Measurements from ENCODE around the gene FYB1. TPM values are rescaled to one million over a fixed set of nuclear protein-coding genes. Genes with fewer than 3 reads are reported as not detected.

Gene FYB1
- total RNA-seq, 1 donor from 2014 or later, result 31.3 TPM

- DNase-seq (ENCODE audit: low spot score), result no peak
Observed at GRCh38 chr5:39213447-39214207, 5.7 kb downstream of the FYB1 start.

DNA sequence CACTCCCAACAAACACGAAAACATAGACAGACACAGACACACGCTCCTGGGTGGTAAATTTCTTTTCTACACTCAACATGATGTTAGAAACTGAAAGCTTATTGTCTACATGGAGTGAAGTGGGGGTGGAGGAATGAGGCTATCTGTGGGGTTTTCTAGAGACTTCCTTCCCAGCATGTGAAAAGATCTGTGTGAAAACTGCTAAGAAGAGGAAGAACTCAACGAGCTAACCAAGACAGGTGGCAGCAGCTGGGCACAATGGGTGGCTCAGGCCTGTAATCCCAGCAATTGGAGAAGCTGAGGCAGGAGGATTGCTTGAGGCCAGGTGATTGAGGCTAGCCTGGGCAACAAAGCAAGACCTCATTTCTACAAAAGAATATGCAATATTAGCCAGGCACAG lies 7.6 kb downstream of the FYB1 start:
- intact Hi-C loops (cut with DNase I), result loop anchor here (10.0 kb wide), 1 partner anchor 333 kb away; no protein-coding TSS in a partner anchor

More at GRCh38 chr5:39213447-39214207, 5.7 kb downstream of the FYB1 start:
- intact Hi-C loops (cut with DNase I), result loop anchor here (10.0 kb wide), 1 partner anchor 331 kb away; no protein-coding TSS in a partner anchor
- ATAC-seq, result no peak

GRCh38 chr5:39209924-39210323 lies 9.4 kb downstream of the FYB1 start:
- ATAC-seq (no peak), DNase-seq (ENCODE audit: low spot score) (no peak)
- intact Hi-C loops (cut with DNase I), result loop anchor here (10.0 kb wide), 1 partner anchor 335 kb away; no protein-coding TSS in a partner anchor

More for the DNA sequence above, 7.6 kb downstream of the FYB1 start:
- DNase-seq (ENCODE audit: low spot score) (no peak), ATAC-seq (no peak)

GRCh38 chr5:39208471-39208870 lies 10.9 kb downstream of the FYB1 start:
- no peak for ATAC-seq
- intact Hi-C loops (cut with DNase I), result no loop called here

GRCh38 chr5:39207345-39208045 lies 11.9 kb downstream of the FYB1 start:
- no peak for ATAC-seq
- DNase-seq (ENCODE audit: low spot score), result no peak
- intact Hi-C loops (cut with DNase I), result no loop called here

More at GRCh38 chr5:39208471-39208870, 10.9 kb downstream of the FYB1 start:
- DNase-seq (ENCODE audit: low spot score), result no peak

- intact Hi-C loops (cut with DNase I), result no loop called here
- ATAC-seq (no peak), DNase-seq (ENCODE audit: low spot score) (no peak)
Observed at GRCh38 chr5:39206630-39207321, 12.6 kb downstream of the FYB1 start.

DNA sequence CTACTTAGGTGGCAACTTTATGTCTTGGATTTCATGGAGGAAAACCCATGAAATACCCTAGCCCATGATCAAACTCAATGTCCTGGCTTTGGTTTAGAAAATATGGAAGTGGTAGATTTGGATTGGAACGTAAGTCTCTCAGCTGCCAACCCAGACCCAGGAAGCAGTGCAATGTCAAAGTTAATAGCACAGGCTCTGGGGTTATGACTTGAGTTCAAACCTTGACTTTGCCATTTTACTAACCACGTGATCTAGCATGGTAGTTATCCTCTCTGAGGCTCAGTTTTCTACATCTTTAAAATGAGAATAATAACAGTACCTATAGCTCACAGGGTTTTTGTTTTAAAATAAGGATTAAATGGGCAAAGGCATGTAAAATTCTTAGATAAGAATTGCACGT lies 13.8 kb downstream of the FYB1 start:
- intact Hi-C loops (cut with DNase I), result no loop called here
- ATAC-seq (no peak), DNase-seq (ENCODE audit: low spot score) (no peak)

GRCh38 chr5:39203951-39204350 lies 15.4 kb downstream of the FYB1 start:
- DNase-seq (ENCODE audit: low spot score), result no peak
- no peak for ATAC-seq
- intact Hi-C loops (cut with DNase I), result no loop called here

GRCh38 chr5:39203275-39203922 lies 16.0 kb downstream of the FYB1 start:
- ATAC-seq, result no peak
- intact Hi-C loops (cut with DNase I), result no loop called here
- no peak for DNase-seq (ENCODE audit: low spot score)

- ATAC-seq, result no peak
- intact Hi-C loops (cut with DNase I), result no loop called here
- no peak for DNase-seq (ENCODE audit: low spot score)
Observed at GRCh38 chr5:39202597-39203274, 16.6 kb downstream of the FYB1 start.

DNA sequence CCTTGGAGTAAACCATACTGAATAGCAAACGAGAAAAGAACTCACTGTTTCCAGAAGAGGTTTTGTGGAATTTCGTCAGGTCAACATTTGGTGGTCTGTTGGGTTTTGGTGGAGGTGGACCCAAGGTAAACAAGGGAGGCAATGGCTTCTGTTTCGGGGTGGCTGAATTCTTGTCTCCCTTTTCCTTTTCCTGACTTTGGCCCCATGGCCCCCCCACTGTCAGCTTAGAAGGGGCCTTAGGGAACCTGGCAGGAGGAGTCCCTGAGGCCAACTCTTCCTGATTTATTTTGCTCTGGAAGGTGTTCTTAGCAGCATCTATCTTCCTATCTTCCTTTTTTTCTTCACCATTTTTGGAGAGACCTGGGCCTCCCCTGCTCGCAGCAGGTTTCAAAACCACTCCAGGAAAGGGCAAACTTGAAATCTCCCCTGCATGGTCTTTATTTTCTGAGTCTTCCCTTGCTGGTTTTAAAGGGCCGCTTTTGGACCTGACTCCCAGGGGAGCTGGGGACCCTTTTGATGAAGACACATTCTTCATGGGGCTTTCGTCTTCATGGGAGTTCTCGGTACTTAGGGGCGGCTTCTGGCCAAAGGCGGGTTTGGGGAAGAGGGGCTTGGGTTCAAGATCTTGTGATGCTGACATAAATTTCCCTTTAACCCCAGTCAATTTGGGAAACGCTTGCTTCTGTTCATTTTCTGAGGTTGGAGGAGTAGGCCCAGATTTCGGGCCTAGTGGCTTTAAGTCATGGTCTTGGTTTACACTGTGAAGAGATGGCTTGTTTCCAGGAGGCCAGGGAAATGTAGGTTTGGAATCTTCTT lies 17.4 kb downstream of the FYB1 start:
- ATAC-seq (no peak), DNase-seq (ENCODE audit: low spot score) (no peak)
- intact Hi-C loops (cut with DNase I), result no loop called here

DNA sequence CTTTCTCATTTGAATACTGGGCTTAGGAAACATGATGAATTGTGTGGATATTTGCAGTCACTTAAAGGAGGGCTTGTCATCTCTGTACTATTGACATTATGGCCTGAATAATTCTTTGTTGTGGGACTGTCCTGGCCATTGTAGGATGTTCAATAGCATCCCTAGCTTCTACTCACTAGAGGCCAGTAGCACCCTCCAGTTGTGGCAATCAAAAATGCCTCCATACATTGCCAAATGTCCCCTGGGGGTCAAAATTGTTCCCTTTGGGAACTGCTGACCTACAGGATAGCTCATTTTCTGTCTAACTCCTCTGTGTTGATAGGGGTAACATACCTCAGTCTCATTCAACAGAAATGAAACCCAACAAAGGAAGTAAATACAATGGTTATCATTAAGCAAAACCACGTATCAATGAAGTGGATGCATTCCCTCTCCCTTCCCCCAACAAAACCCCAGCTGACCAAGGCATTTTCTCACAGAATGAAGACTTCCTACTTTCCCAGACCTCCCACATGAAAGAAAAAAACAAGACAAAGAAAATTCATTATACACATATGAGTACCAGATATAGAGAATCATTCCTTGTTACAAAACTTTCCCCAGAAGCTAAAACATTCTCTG lies 18.1 kb downstream of the FYB1 start:
- DNase-seq (ENCODE audit: low spot score), result no peak
- ATAC-seq, result no peak
- intact Hi-C loops (cut with DNase I), result no loop called here

GRCh38 chr5:39200081-39200480 lies 19.3 kb downstream of the FYB1 start:
- intact Hi-C loops (cut with DNase I), result no loop called here
- DNase-seq (ENCODE audit: low spot score) (no peak), ATAC-seq (no peak)

DNA sequence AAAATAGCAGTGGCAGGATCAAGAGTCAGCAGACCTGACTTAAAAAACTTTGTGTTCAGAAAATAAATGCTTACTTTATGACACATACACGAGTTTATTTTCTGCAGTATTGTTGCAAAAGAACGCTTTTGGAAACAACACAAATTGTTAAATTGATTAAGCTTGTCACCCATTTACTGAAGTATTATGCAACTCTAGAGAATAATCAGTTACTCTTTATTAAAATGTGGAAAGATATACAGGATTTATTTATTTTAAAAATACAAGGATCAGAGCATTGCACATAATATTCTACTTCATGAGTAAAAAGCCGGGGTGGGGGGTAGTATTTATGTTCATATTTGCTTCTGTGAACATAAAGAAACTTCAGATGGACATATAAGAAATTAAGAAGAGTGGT lies 20.0 kb downstream of the FYB1 start:
- intact Hi-C loops (cut with DNase I), result no loop called here
- ATAC-seq, result no peak
- no peak for DNase-seq (ENCODE audit: low spot score)

DNA sequence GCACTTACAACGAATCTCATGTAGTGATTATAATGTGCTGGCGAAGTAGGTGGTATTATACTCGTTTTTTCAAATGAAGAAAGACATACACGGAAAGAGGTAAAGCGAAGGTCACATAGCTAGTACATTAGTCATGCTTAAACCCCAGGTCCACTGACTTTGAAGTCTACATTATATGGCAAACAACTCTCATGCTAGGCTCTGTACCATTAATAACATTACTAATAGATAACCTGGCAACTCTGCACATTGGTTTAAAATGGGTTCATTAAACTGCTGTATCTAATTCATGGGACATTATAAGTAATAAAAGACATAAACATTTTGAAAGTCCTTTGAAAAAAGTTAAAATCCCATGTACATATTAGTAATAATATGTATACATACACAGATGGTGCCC lies 21.2 kb downstream of the FYB1 start:
- intact Hi-C loops (cut with DNase I), result no loop called here
- ATAC-seq (no peak), DNase-seq (ENCODE audit: low spot score) (no peak)

DNA sequence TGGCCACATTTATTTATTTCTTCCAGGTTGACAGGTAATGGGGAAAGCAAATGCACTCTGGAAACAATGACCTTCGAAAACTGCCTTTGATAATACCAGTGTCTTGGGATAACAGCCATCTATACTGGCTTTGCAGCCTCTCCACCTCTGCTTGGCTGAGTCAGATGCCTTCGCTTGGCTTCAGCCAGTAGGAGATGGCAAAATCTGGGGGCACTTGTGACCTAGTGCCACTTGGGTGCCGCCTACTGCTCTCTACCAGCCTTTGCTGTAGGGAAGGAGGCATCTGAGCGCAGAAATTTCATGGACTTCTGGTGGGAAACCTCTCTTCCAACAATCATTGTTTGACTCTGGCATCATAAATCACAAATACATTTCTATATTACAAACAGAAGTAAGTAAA lies 21.8 kb downstream of the FYB1 start:
- ATAC-seq, result no peak
- no peak for DNase-seq (ENCODE audit: low spot score)
- intact Hi-C loops (cut with DNase I), result no loop called here

DNA sequence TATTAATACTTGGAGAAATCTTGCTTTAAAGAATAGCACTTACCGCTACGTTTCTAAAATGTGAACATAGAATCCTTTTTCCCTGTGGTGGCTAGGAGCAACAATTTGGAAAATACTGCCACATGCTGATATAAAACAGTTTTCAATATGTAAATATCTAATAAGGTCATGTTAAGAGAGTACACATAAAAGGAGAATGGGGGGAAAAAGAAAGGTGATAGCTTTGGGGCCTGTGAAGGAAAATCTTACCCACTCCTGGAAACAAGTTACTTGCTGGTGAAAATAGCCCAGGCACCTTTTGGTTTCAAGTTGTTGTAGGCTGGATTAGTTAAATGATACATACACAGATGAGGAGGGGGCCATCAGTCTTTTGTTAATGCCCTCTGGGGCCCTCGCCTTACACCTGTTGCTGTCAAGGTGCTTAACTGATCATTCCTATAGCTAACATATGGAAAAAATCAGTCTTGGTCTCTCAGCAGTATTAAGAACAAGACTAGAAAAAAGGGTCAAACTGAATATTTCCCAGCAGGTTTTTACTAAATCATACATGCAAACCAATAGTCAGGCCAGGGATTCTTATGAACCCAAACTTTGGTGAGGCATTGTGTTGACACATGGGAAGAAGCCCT lies 24.1 kb downstream of the FYB1 start:
- DNase-seq (ENCODE audit: low spot score) (no peak), ATAC-seq (no peak)
- intact Hi-C loops (cut with DNase I), result no loop called here

Data from sciatic nerve (tissue), 2 donors.